GM19463 (cell line): Measurements from ENCODE around the gene ARSA.

Experiments
- ATAC-seq: cut with Tn5 transposase; IDR thresholded peaks from one replicate; pipeline ENCODE4 v1.9.1; 2021; ENCODE audit warnings: mild to moderate bottlenecking, moderate library complexity; ENCODE audit not compliant: unreplicated experiment

Gene ARSA

GRCh38 chr22:50606165-50606945, 21.6 kb downstream of the ARSA start:
- ATAC-seq = no peak

DNA sequence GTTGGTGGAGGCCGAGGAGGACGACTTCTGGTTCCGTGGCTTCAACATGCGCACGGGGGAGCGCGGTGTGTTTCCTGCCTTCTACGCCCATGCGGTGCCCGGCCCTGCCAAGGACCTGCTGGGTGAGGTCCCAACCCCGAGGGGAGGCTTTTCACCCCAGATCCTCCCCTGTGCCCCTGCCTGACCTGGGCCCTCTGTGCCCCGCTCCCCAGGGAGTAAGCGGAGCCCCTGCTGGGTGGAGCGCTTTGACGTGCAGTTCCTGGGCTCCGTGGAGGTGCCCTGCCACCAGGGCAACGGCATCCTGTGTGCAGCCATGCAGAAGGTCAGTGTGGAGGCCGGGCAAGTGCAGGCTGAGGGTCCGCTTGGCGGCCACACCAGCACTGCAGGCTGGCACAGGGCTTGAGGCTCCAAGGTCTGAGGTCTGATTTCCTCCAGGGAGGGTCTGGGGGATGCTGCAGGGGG, 22.3 kb downstream of the ARSA start:
- no peak for ATAC-seq

DNA sequence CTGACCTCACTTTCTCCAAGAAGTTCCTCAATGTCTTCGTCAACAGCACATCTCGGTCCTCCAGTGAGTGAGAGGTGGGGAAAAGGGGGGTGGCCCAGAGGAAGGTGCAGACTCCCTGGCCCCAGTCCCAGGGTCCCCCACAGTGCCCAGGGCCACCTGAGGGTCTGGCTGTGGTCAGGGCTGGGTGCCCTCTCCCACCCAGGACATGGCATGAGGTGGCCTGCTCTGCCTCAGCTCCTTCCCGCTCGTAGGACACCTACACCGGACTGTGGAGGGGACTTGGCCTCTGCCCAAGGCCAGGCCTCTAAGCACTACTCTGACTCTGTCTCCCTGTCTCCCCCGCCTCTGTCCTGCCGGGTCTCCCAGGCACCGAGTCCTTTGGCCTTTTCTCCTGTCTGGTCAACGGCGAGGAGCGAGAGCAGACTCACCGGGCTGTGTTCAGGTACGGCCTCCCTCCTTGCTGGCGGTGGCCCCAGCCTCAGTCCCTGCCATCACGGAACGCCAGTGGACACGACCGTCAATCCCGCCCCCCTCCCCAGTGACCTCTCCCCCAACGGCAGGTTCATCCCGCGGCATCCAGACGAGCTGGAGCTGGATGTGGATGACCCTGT, 22.8 kb downstream of the ARSA start:
- no peak for ATAC-seq

DNA sequence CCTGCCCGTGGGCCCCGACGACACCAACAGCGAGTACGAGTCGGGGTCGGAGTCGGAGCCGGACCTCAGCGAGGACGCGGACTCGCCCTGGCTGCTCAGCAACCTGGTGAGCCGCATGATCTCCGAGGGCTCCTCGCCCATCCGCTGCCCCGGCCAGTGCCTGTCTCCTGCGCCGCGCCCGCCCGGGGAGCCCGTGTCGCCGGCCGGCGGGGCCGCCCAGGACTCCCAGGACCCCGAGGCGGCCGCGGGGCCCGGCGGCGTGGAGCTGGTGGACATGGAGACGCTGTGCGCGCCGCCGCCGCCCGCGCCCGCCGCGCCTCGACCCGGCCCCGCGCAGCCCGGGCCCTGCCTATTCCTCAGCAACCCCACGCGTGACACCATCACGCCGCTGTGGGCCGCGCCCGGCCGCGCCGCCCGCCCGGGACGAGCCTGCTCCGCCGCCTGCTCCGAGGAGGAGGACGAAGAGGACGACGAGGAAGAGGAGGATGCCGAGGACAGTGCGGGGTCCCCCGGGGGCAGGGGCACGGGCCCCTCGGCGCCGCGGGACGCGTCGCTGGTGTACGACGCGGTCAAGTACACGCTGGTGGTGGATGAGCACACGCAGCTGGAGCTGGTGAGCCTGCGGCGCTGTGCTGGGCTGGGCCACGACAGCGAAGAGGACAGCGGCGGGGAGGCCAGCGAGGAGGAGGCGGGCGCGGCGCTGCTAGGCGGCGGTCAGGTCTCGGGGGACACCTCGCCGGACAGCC, 23.5 kb downstream of the ARSA start:
- ATAC-seq = no peak

- no peak for ATAC-seq
Observed at GRCh38 chr22:50603511-50604255, 24.3 kb downstream of the ARSA start.

DNA sequence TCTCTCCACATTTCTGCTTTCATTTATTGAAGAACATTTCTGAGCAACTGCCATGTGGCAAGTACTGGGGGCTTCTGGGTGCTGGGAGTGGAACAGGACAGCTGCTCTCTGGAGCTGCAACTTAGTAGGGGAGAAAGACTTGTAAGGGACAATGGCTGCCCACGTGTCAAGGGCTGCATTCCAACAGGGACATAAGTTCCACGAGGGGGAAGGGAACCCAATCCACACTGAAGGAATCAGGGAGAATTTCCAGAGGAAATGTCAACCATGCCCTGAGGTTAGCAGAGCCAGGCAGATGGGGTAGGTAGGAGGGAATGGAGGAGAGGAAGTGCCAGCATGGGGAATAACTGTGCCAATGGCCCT, 25.6 kb downstream of the ARSA start:
- ATAC-seq = no peak

DNA sequence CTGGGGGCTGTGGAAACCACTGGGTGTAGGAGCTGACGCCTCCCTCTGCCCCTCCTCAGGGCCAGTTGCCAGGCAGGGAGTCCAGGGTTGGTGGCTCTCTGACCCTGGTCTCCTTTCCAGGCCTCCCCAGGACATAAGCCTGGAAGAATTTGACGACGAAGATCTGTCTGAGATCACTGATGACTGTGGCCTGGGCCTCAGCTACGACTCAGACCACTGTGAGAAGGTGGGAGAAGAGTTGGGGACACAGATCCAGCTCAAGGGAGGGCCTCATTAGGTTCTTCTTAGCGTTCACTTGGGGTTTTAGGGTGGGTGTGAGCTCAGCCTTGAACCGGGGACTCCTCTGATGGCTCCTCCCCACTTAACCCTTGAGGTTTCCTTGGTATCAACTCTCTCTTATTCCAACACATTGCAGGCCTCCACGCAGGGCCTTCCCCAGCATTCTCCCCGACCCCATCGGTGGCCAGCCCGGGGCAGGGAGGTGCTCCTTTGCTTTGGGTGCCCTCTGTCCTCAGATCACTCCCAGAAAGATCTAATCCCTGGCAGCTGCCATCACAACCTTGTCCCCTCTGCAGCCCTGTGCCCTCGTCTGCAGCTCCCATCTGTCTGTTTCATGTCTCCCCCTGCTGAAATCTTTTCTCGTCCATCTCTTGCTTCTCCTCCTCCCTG, 26.1 kb downstream of the ARSA start:
- no peak for ATAC-seq

GRCh38 chr22:50600967-50601668, 26.8 kb downstream of the ARSA start:
- ATAC-seq = no peak

DNA sequence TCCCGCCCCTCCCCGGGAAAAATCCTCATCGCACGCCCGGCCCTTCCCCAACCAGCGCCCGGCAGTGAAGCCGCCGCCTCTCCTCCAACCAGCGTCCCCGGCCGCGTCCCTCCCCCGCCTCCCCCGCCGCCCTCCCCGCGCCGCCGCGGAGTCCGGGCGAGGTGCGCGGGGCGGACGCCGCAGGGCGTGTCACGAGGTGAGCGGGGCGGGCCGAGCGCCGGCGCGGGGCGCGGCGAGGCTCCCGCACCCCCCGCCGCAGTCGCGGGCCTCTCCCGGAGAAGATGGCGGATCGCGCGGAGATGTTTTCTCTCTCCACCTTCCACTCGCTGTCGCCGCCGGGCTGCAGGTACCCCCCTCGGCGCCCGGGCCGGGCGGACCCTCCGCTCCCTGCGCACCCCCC, 27.4 kb downstream of the ARSA start, which contains the start of gene MAPK8IP2:
TSS of gene MAPK8IP2 (plus strand) at position 256 of the 400 bp plus-strand sequence. CDS start at position 282, 26 bp downstream.
- no peak for ATAC-seq

DNA sequence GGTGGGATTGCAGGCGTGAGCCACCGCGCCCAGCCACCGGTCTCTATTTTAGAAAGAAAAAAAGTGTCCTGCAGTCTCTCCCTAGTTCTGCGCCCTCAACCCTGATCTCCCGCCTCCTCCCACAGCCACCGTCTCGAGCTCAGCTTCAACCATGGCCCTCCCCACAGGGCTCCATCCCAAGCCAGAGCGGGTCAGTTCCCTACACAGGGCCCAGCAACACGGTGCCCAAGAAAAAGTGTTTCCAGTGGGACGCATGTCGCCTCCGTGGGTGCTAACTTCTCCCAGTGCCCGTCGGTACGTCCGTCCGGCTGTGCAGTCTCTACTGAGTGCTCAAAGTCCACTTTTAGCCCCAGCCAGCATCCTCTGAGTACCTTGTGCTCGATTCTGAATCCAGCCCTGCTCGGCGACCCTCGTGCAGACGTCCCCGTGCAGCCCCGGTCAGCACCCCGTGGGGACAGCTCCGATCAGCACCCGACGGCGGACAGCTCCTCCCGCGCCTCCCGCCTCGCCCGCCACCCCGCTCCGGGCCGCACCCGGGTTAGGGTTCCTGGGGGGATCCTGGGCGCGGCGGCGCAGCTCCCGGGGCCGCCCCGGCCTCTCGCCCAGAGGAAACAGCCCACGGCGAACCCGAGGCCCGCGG, 28.0 kb downstream of the ARSA start:
- no peak for ATAC-seq

GRCh38 chr22:50597097-50597496, 30.9 kb downstream of the ARSA start:
- no peak for ATAC-seq

GRCh38 chr22:50595189-50595588, 32.8 kb downstream of the ARSA start:
- no peak for ATAC-seq

DNA sequence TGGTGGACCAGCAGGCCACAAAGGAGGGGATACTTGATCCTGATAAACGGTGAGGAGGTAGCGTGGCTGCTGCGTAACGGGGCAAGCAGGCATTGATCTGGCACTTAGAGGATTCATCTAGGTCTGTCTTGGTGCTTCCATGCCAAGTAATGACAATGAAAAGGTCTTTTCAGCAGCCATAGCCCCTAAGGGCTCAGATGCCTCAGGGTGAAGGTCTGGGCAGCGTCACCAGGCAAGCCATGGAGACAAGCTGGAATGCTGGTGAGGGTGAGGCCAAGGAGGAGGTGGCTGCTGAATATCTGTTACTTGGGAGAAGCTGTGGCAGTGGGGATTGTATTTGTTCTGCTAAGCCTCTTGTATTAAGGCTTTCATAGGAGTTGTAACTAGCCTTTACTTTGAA, 40.5 kb downstream of the ARSA start:
- no peak for ATAC-seq

GRCh38 chr22:50586416-50586815, 41.5 kb downstream of the ARSA start:
- no peak for ATAC-seq

GRCh38 chr22:50585781-50586180, 42.2 kb downstream of the ARSA start:
- ATAC-seq = no peak

- ATAC-seq = no peak
Observed at GRCh38 chr22:50585238-50585637, 42.7 kb downstream of the ARSA start.

- ATAC-seq = no peak
Observed at GRCh38 chr22:50584106-50585096, 43.6 kb downstream of the ARSA start.

DNA sequence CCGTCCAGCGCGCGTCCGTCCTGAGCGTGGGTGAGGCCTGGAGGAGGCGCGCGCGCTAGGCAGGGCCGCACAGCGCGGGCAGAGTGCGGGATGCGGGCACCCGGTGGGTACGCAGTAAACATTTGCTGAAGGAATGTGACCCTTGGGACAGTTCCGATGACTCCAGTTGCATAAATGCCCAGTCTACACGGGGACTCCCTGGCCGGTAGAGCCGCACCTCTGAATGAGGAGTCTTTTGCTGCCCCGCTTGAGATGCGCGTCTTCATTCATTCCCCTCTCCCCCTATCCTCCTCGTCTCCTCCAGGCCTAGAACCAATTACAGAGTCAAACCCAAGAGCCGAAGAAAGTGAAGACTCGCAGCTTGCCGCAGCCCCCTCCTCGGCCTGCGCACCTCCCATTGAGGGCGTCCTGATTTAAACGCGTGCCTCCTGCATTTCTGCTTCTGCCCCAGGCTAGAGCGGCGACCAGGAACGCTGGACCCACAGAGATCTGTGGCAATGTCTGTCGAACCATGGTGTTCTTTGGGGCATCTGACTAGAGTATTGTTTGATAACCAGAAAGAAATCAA, 44.6 kb downstream of the ARSA start:
- ATAC-seq = peak; percentile 29
